Left colon (tissue), 2 donors: Measurements from ENCODE around the gene GVQW3. TPM values are rescaled to one million over a fixed set of nuclear protein-coding genes. Genes with fewer than 3 reads are reported as not detected.
"Not testable (repeated sequence)": the region's sequence is repeated elsewhere in the genome, so short reads cannot be mapped to it uniquely, and the experiment has no call there.

Experiments used
- ATAC-seq: fragments of 200-7000 bp; cut with Tn5 transposase; one replicate; pipeline ENCODE4 v1.9.1; 2020; ENCODE audit warnings: mild to moderate bottlenecking, moderate library complexity
- DNase-seq, 2 donors: peaks; one replicate each; pipeline ENCODE4 v3.0.0-alpha.2; 2020
- intact Hi-C, 2 donors: fragments of 100-400 bp; cut with DNase I in 1 of 2; cut with micrococcal nuclease in 1 of 2; formaldehyde crosslinking; loops; one replicate each; pipeline versions ENCODE4 v1.11.2 to v1.14.0; 2022; cut with DNase I, micrococcal nuclease
- total RNA-seq, 2 donors: library from RNA; stranded (reverse); fragmentation: NEBNext Ultra II Directional; extraction: Animal tissue kit (Norgen Biotek cat#: 25700); gene quantifications; one replicate each; pipeline ENCODE4 v1.2.1, GENCODE V29; 2021
- donor health status: DM: no; HTN: no; CAD: no.
- donor health status: DM: yes; HTN: yes; CAD: no.

The GVQW3 gene
- total RNA-seq, 2 donors from 2014 or later, result 2.4 to 2.7 TPM

- ATAC-seq, result peak; percentile 1
- DNase-seq, result no peak
These were observed 755 bp upstream of the GVQW3 start for GRCh38 chr11:76380159-76380976.

GRCh38 chr11:76382209-76382608 lies 1.1 kb downstream of the GVQW3 start:
- intact Hi-C loops, result no loop called here
- DNase-seq (no peak), ATAC-seq (no peak)

More at GRCh38 chr11:76380159-76380976, 755 bp upstream of the GVQW3 start:
- intact Hi-C loops, result no loop called here

GRCh38 chr11:76385903-76386302 lies 4.8 kb downstream of the GVQW3 start:
- ATAC-seq (peak; percentile 25), DNase-seq (peak in 1 of 2 donors; percentile 69)
- intact Hi-C loops, result no loop called here

GRCh38 chr11:76388408-76388807 lies 7.3 kb downstream of the GVQW3 start:
- intact Hi-C loops, result no loop called here
- ATAC-seq, result no peak
- DNase-seq, result no peak

GRCh38 chr11:76391021-76391420 lies 9.9 kb downstream of the GVQW3 start:
- peak; percentile 76 for ATAC-seq
- intact Hi-C loops, result no loop called here
- DNase-seq, result no peak

- DNase-seq (no peak), ATAC-seq (no peak)
- intact Hi-C loops, result no loop called here
These were observed 10.8 kb downstream of the GVQW3 start for GRCh38 chr11:76391811-76392475.

GRCh38 chr11:76392870-76393269 lies 11.7 kb downstream of the GVQW3 start:
- ATAC-seq (no peak), DNase-seq (no peak)
- intact Hi-C loops, result no loop called here

- intact Hi-C loops, result no loop called here
- DNase-seq, result no peak
- ATAC-seq, result no peak
These were observed 13.3 kb downstream of the GVQW3 start for GRCh38 chr11:76394411-76394810.

- ATAC-seq, result no peak
- intact Hi-C loops, result no loop called here
- no peak for DNase-seq
These were observed 14.2 kb downstream of the GVQW3 start for GRCh38 chr11:76395296-76395695.

- intact Hi-C loops, result no loop called here
- no peak for DNase-seq
- ATAC-seq, result no peak
These were observed 16.3 kb downstream of the GVQW3 start for GRCh38 chr11:76397383-76397782.

- DNase-seq (no peak), ATAC-seq (no peak)
- intact Hi-C loops, result no loop called here
These were observed 19.8 kb downstream of the GVQW3 start for GRCh38 chr11:76400967-76401366.

- intact Hi-C loops, ATAC-seq, DNase-seq: not testable (repeated sequence)
These were observed 20.4 kb downstream of the GVQW3 start for GRCh38 chr11:76401484-76401883.

GRCh38 chr11:76406359-76406758 lies 25.2 kb downstream of the GVQW3 start:
- intact Hi-C loops, result no loop called here
- ATAC-seq, result no peak
- DNase-seq, result no peak

GRCh38 chr11:76408171-76408965 lies 27.2 kb downstream of the GVQW3 start:
- DNase-seq (no peak), ATAC-seq (no peak)
- intact Hi-C loops, result no loop called here

- ATAC-seq, result no peak
- DNase-seq, result no peak
- intact Hi-C loops, result no loop called here
These were observed 29.8 kb downstream of the GVQW3 start for GRCh38 chr11:76410851-76411357.

GRCh38 chr11:76415073-76415472 lies 34.0 kb downstream of the GVQW3 start:
- ATAC-seq (no peak), DNase-seq (no peak)
- intact Hi-C loops, result no loop called here

- intact Hi-C loops, result no loop called here
- ATAC-seq (no peak), DNase-seq (no peak)
These were observed 38.8 kb downstream of the GVQW3 start for GRCh38 chr11:76419896-76420295.

- ATAC-seq (no peak), DNase-seq (no peak)
- intact Hi-C loops, result no loop called here
These were observed 43.3 kb downstream of the GVQW3 start for GRCh38 chr11:76424379-76424778.

GRCh38 chr11:76424891-76425290 lies 43.8 kb downstream of the GVQW3 start:
- ATAC-seq (no peak), DNase-seq (no peak)
- intact Hi-C loops, result no loop called here
